ENCODE results near the gene DOCK8. TPM values are rescaled to one million over a fixed set of nuclear protein-coding genes. Genes with fewer than 3 reads are reported as not detected.

The DOCK8 gene
- total and polyA plus RNA-seq, 2 experiments from 2014 or later, result not detected

GRCh38 chr9:487429-487828 lies 272.8 kb downstream of the DOCK8 start:
- Histone ChIP-seq H3K4me2 (ENCODE audit: unreplicated experiment) (no peak overlapping the region), H3K27ac (no peak overlapping the region), H4K20me1 (ENCODE audit: insufficient read depth) (no peaks in the 10 kb centered on the region), H3F3A (ENCODE audit: insufficient read depth) (no peaks in the 10 kb centered on the region), H2AFZ (no peak overlapping the region), H3K36me3 (ENCODE audit: low read depth) (no peaks in the 10 kb centered on the region), H3K9me3 (ENCODE audit: low read depth) (no peaks in the 10 kb centered on the region), H3K4me1 (ENCODE audit: insufficient read depth) (no peaks in the 10 kb centered on the region), H3K27me3 (replicated peaks; ENCODE audit: insufficient read depth) (no peaks in the 10 kb centered on the region), H3K9ac (no peak overlapping the region), H3K79me2 (ENCODE audit: insufficient read depth) (no peaks in the 10 kb centered on the region), H3K9me2 (ENCODE audit: insufficient read depth) (no peaks in the 10 kb centered on the region), H3K4me3 (no peak overlapping the region)
- DNase-seq, result no peak
- WGBS, 2 experiments (ENCODE audit: low coverage in 1 of 2, low lambda C conversion rate in 2 of 2, missing lambda C conversion rate in 2 of 2), result 30 to 48% methylated on average over 2 of the region's 2 CpGs
- TF ChIP-seq EZH2 (IDR thresholded peaks at IDR 0.05; ENCODE audit: insufficient read depth, poor library complexity, severe bottlenecking) (no peak), EZH2phosphoT487 (IDR thresholded peaks at IDR 0.05; ENCODE audit: insufficient read depth, low read depth) (no peak)
- in situ Hi-C loops (cut with MboI), result no loop called here

DNA sequence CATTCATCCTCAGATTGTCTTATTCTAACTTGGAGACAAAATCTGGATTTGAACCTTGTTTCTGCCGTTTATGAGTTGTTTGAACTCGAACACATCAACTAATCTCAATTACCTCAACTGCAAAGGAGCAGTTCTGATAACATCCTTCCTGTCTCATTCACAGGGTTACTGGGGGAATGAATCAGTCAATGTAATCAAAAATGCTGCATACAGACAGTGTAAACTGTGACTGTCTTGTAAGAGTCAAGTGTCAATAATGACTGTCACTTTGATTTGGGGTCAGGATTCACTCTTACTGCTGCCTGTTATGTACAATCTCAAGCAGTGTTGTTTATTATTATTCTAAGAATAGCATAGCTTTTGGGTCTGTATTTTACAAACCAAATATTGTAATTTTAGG lies 273.8 kb downstream of the DOCK8 start:
- Histone ChIP-seq H3F3A (ENCODE audit: insufficient read depth) (no peaks in the 10 kb centered on the region), H4K20me1 (ENCODE audit: insufficient read depth) (no peaks in the 10 kb centered on the region), H3K9me2 (ENCODE audit: insufficient read depth) (no peaks in the 10 kb centered on the region), H3K79me2 (ENCODE audit: insufficient read depth) (no peaks in the 10 kb centered on the region), H3K27me3 (replicated peaks; ENCODE audit: insufficient read depth) (no peaks in the 10 kb centered on the region), H3K4me3 (no peak overlapping the region), H3K36me3 (ENCODE audit: low read depth) (no peaks in the 10 kb centered on the region), H3K4me1 (ENCODE audit: insufficient read depth) (no peaks in the 10 kb centered on the region), H3K9me3 (ENCODE audit: low read depth) (no peaks in the 10 kb centered on the region), H3K4me2 (ENCODE audit: unreplicated experiment) (no peak overlapping the region), H2AFZ (no peak overlapping the region), H3K9ac (no peak overlapping the region), H3K27ac (no peak overlapping the region)
- no peak for DNase-seq
- in situ Hi-C loops (cut with MboI), result no loop called here
- WGBS, 2 experiments (ENCODE audit: low coverage in 1 of 2, low lambda C conversion rate in 2 of 2, missing lambda C conversion rate in 2 of 2), result 47 to 68% methylated on average over 2 of the region's 2 CpGs
- TF ChIP-seq EZH2phosphoT487 (IDR thresholded peaks at IDR 0.05; ENCODE audit: insufficient read depth, low read depth), result no peak
- no peak for TF ChIP-seq EZH2 (IDR thresholded peaks at IDR 0.05; ENCODE audit: insufficient read depth, poor library complexity, severe bottlenecking)

DNA sequence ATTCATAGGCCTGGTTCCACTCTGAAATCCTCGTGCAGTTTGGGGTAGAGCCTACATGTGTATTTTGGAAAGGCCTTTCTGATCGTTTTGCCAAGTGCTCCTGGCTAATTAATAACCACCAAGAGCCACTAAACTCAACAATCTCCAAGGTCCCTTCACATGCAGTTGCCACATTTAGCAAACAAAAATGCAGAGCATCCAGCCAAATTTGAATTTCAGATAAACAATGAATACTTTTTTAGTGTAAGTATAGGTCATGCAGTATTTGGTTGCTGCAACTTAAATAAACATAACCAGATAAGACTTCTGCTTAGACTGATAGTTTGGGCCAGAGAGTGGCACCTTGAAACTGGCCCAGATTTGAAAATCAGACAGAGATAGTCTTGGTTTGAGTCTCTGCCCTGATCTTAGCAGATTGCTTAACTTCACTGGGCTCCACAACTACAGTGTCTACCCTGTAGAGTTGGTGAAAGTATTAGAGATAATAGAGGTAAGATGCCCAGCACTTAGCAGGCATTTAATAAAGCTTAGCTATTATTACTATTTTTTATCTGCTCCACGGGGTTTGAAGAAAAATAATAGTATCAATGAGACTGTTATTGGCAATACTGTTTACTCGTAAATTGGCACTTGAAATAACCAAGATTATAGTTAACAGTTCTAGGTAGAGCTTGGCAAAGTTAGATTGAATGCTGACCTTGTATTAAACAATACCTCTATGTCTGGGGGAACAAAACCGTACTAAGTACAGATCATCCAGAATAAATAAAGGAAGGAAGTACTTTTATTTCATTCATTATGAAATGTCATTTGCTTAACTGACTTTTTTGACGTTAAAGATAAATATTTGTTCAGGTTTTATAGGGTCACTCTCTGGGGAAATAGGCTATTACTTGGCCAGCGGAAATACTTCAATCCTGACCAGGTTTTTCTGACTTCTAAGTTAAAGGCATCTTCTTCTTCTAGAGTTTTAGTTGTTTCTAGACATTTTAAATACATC lies 274.8 kb downstream of the DOCK8 start:
- Histone ChIP-seq H2AFZ (no peak overlapping the region), H4K20me1 (ENCODE audit: insufficient read depth) (no peaks in the 10 kb centered on the region), H3K27me3 (replicated peaks; ENCODE audit: insufficient read depth) (no peaks in the 10 kb centered on the region), H3K4me3 (no peak overlapping the region), H3K79me2 (ENCODE audit: insufficient read depth) (no peaks in the 10 kb centered on the region), H3K4me1 (ENCODE audit: insufficient read depth) (no peaks in the 10 kb centered on the region), H3K4me2 (ENCODE audit: unreplicated experiment) (no peak overlapping the region), H3K9ac (no peak overlapping the region), H3K9me3 (ENCODE audit: low read depth) (no peaks in the 10 kb centered on the region), H3F3A (ENCODE audit: insufficient read depth) (no peaks in the 10 kb centered on the region), H3K27ac (no peak overlapping the region), H3K36me3 (ENCODE audit: low read depth) (no peaks in the 10 kb centered on the region), H3K9me2 (ENCODE audit: insufficient read depth) (no peaks in the 10 kb centered on the region)
- TF ChIP-seq EZH2 (IDR thresholded peaks at IDR 0.05; ENCODE audit: insufficient read depth, poor library complexity, severe bottlenecking) (no peak), EZH2phosphoT487 (IDR thresholded peaks at IDR 0.05; ENCODE audit: insufficient read depth, low read depth) (no peak)
- in situ Hi-C loops (cut with MboI), result no loop called here
- no peak for DNase-seq
- WGBS, 2 experiments (ENCODE audit: low coverage in 1 of 2, low lambda C conversion rate in 2 of 2, missing lambda C conversion rate in 2 of 2), result 30 to 33% methylated on average over 7 of the region's 7 CpGs

DNA sequence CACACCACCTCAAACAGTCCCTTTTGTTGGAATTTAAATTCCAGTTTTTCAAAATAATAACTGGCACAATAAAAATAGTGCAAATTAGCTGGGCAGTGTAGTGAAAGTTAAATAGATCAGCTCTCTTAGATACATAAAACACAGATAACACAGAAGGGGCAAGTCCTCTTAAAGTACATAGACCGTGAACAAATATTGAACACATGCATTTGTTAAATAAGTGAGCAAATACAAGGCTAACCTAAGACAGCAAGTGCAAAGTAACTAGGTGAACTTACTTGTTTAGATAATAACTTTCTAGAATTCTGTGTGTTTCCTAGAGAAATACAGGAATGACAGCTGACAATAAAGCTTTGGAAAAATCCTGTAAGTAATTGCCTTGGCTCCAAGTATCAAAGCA lies 280.1 kb downstream of the DOCK8 start:
- no peaks in the 10 kb centered on the region; the same call in 1 of the 2 replicates for H3K27me3 ChIP-seq (replicated peaks; ENCODE audit: insufficient read depth)
- 68 to 75% methylated on average over 1 of the region's 1 CpG for WGBS, 2 experiments (ENCODE audit: low coverage in 1 of 2, low lambda C conversion rate in 2 of 2, missing lambda C conversion rate in 2 of 2)

More for the DNA sequence above, 280.1 kb downstream of the DOCK8 start:
- H3K9me3 ChIP-seq (ENCODE audit: low read depth), result no peaks in the 10 kb centered on the region
- H3K4me1 ChIP-seq (ENCODE audit: insufficient read depth), result no peaks in the 10 kb centered on the region
- TF ChIP-seq EZH2 (IDR thresholded peaks at IDR 0.05; ENCODE audit: insufficient read depth, poor library complexity, severe bottlenecking) (no peak), EZH2phosphoT487 (IDR thresholded peaks at IDR 0.05; ENCODE audit: insufficient read depth, low read depth) (no peak)
- in situ Hi-C loops (cut with MboI), result no loop called here
- no peaks in the 10 kb centered on the region for H3F3A ChIP-seq (ENCODE audit: insufficient read depth)
- no peaks in the 10 kb centered on the region for H4K20me1 ChIP-seq (ENCODE audit: insufficient read depth)
- H3K79me2 ChIP-seq (ENCODE audit: insufficient read depth), result no peaks in the 10 kb centered on the region
- H2AFZ ChIP-seq, result no peak overlapping the region
- no peak for DNase-seq
- H3K36me3 ChIP-seq (ENCODE audit: low read depth), result no peaks in the 10 kb centered on the region
- no peak overlapping the region for H3K27ac ChIP-seq
- no peak overlapping the region for H3K4me3 ChIP-seq
- H3K9ac ChIP-seq, result no peak overlapping the region
- H3K4me2 ChIP-seq (ENCODE audit: unreplicated experiment), result no peak overlapping the region
- H3K9me2 ChIP-seq (ENCODE audit: insufficient read depth), result no peaks in the 10 kb centered on the region

Measured in GM23248 (cell line).